Activated CD4-positive, alpha-beta T cell treated with anti-CD3 and anti-CD28 coated beads for 1 hour (primary cell): ENCODE results near the gene FARP1.

ENCODE experiments used
- DNase-seq: peaks from one replicate; pipeline ENCODE4 v3.0.0-alpha.2; 2020

Gene FARP1

DNA sequence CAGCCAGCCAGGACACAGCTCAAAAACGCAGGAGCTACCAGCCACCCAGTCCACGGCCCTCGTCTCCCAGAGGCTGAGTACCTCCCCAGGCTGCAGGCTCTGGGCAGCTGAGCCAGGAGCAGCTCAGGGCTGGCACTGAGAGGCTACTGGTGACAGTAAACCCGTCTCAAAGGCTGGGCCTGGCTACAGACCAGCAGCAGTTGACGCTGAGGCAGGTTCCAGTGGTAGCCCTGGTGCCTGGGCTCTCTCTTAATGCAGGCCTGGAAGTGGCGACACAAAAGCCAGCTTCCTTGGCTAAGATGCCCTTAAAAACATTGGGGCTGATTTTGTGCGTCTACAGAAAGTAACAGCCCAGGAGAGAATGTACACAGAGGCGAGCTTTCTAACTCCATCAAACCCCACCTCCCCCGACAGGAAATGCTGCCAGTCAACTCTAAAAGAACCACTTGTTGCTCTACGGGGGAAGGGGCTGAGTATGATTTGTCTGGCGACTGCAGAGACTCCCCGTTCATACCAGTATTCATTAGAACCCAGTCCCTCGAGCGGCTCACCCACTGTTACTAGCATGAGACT, 307.7 kb downstream of the FARP1 start:
- no peak for DNase-seq

DNA sequence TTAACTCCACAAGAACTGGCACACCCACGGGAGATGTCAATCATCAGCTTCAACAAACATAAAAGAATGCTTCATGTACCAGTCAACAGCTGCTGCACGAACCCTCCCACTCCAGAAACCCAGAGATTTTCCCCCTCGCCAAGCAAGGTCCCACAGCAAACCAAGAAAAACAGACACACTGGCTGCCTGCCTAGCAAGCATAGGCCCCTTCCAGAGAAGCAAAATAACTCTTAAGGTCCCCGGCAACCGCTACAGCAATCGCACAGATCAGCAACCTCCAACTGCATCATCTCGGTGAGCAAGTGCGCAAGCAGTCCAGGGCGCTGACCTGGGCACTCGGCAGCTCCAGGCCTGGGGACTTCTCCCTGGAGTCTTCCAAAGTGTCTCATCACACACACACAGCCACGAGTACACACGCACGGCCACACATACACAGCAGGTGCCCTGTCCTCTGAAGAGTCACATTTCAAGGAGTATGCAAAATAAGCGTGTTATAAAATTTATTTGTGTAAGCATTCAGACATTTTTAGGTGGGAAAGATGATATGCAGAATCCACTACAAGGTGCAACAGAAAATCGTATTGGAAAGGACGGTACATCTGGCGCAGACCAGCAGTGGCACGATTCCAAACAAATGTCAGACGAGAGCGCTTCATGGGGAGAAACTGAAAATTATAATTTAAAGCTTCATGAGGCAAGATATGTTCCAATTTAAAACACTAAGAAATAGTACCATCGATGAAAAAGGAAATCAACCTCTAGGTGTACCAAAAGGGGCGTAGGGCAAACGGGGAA, 309.0 kb downstream of the FARP1 start:
- no peak for DNase-seq

DNA sequence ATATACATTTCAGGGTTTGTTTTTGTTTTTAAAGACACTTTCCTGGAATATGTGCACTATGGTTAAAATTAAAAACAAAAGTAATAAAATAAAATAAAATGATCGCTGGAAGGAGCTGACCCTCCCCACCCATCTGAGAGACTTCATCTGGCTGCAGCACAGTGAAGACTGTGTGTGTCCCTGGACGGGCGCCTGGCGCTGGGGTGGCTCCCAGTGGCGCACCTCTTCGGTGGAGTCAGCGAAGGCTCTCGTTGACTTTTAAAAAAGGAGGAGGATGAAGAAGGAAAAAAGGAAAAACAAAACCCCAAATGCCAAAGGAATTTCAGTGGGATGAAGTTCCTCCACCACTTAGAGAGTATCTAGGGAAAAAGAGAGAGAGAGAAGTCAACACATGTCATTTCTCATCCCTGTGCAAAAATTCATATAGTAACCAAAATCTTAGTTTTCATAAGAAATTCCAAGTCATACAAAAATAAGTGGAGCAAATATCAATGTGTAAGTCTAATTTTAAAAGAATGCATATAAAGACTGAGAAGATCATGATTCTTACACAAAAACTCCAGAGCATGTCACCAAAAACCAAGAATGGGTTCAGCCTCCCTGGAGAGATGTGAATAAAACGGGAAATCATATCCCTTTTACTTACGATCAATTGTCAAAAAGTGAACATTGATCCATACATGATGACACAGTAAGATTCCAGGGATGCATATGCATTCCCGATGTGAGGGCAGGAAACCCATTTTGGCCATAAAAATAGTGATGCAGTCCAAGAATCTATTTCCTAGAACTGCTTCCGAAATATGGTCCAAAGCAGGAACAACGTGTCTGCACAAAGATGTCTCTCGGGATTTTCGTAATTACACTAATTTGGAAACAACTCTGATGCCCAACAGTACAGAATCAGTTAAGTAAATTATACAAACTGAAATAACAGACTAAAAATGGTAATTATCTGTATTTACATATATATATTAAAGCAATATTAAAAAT, 310.3 kb downstream of the FARP1 start:
- DNase-seq, result no peak

DNA sequence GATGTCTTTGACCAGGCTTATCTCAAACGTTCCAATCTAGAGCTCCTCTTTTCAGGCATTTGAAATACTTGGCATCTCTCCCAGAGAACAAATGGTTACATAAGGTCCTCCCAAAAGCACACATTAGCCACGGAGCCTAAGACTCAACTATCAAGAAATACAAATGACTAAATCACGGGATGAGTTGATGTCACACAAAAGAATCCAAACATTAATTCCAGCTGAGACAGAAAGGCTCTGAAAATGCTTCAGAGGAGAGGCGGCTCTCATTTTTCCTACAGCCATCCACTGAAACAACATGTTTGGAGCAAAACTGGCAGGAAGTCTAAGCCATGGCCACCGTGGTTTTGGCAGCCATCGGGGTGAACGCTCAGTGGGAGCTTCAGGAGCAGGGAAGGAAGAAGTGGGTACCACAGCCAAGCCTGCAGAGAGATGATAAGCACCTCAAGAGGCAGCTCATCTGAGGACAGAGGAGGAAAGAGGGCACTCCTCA, 311.5 kb downstream of the FARP1 start:
- DNase-seq, result no peak

DNA sequence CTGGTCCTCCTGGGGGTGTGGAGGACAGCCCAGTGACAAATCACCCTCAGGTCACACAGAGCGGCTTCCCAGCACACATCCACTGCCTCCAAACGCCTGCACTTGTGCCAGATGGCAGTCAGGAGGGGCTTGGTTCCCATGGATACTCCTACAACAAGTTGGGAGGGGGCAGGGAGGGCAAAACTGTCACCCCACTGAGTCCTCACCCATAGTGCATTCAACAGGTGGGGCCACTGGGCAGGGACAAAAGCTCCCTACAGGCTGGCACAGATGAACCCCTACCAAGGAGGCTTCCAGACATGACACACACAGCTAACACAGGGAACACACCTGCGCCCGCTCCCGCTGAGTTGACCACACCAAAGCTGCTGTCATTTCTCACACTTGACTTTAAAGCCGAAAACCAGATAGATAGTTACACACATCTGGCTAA, 313.5 kb downstream of the FARP1 start:
- no peak for DNase-seq

DNA sequence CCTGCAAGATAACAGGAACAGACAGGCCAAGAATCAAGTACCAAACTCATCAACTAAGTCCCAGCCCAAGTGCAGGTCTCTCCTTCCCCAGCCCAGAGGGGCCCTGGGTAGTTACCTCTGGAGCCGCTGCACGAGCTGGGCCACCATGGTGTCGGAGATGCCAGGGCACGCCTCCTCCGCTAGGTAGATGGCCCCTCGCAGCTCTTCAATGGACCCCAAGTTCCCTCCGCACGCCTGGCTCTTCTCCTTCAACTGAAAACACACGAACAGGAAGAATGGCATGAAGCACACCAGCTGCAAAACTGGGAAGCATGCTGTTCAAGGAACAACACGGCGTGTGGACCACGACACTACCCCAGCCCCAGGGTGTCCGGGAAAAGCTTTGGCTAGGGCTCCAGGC, 314.2 kb downstream of the FARP1 start:
- DNase-seq, result no peak

DNA sequence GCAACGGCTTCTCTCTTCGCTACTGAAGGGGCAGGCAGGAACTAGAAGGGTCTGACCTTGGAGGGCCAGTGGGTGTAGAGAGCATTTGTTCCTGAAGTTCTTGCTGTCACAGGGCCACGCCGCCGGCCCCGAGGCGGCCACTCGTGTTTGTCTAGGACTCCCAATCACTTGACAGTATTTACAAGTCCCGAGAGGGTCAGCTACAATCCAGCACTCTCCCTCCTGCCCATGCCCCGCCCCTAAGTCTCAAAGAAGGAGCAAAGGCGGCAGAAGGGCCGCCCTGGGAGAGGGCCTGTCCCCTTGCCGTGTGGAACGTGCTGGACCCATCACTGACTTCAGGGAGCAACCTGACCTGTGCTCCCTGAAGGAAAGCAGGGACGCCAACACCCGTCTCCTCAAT, 315.5 kb downstream of the FARP1 start:
- no peak for DNase-seq

DNA sequence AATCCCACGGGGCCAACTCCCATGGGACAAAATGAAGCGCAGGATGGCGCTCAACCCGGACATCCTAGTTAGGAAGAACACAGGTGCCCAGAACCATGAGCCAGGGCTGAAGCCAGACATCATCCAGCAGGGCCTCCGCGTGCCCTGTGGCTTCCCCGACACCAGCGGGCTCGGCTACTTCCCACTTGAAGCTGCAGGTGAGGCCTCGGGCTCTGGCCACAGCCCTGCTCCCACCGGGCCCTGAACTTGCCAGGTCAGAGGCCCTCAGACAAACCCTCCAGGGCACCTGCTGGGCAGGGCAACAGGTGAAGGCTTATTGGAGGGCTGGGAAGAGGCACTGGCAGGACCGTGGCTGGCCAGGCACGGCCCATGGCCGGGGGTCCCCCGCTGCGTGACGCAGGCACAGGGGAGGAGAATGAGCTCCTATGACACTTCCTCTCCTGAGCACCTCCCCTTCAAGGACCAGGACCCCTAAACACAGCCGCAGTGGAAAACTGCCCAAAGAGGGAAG, 316.3 kb downstream of the FARP1 start:
- DNase-seq, result no peak

DNA sequence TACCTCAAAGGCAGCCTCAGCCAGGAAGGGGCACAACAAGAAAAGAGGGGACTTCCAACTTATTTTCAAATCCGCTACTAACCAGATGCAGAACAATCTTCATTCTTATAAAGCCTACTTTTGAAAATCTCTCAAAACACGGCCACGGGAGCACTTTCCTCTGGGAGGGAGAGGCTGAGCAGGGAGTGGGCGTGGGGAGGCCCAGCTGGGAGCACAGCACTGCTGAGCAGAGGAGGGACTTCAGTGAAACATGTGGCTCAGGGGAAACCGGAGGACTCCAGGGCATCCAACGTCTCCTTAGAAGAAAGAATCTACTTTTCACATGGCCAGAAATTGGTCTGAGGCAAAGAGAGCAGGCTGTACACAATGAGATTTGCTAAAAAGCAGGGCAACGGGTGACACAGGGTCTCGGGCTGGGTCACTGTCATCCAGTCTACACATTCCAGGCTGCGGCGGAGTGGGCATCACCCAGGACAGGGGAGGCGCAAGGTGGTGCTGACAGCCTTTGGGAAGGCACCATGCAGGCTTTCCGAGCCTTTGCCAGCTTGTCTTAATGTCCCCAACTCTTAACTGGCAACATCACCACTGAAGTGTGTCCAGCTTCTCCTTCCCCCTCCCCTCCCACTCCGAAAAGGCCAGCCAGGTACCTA, 317.0 kb downstream of the FARP1 start:
- no peak for DNase-seq

DNA sequence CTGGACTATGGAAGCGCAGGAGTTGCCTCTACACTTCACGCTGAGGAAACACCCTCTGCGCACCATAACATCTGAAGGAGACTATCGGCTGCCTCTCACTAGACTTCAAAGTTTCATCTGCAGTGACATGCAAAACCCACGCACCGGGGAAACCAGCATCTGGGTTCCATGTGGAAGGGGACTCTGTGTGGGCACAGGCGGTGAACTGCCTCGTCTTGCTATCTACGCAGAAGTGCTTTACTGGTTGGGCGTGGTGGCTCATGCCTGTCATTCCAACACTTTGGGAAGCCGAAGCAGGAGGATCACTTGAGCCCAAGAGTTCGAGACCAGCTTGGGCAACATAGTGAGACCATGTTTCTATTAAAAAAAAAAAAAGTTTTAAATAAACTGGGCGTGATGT, 317.6 kb downstream of the FARP1 start:
- DNase-seq, result no peak

DNA sequence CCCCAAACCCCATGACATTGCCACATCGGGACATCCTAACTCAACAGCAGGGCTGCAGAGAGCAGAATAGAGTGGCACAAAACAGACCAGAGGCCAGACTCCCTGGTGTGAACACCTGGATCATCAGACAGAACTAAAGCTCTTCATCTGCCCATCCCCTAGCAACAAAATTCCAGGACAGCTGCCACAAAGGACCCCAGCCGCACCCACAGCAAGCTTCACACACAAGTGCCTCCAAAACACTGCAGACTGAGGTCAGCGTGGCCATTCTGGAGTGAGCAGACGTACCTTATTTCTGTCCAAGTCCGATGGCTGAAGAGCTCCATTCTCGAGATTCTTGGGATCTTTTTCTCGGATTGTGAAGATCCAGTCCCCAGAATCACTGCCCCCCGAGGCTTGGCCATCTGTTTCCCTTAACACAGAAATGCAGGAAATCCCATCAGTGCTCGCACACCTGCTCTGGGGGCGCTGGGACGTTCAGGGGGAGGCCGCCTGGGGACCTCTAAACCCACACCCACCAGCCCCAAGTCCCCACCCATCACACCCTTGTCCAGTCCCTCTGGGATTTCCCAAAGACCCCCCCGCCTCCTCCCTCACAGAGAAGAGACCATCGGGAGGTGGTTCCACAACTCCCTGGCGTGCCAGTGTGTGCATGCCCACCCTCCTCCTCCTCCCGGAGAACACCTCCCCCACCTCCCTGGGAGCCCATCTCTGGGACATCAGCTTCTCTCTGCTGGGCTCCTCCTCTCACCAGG, 318.8 kb downstream of the FARP1 start:
- DNase-seq, result no peak

DNA sequence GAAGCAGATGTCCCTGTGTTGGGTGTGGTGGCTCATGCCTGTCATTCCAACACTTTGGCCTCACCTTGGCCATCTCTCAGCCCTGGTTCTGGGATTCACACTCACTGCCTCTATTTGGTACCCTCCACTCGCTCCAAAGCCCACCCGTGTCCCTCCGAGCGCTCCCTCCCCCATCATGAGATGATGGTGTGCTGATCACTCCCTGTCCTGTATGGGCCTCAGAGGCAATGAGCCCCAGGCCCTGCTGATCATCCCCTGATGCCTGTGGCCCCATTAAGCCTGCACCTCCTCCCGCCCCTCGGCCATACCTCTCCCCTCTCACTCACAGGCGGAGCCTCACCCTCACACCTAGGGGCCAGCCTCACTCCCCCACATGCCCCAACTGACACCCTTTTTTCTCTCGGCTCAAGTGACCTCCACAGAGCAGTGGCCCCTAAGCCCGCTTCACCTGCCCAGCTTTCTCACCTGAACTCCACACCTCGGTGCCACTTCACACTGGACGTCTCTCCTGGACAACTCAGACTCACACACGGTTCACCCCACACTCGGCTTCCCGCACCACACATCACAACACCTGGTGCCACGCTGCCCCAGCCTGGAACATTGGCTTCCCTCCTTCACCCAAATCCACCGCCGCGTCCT, 319.5 kb downstream of the FARP1 start:
- DNase-seq, result no peak

DNA sequence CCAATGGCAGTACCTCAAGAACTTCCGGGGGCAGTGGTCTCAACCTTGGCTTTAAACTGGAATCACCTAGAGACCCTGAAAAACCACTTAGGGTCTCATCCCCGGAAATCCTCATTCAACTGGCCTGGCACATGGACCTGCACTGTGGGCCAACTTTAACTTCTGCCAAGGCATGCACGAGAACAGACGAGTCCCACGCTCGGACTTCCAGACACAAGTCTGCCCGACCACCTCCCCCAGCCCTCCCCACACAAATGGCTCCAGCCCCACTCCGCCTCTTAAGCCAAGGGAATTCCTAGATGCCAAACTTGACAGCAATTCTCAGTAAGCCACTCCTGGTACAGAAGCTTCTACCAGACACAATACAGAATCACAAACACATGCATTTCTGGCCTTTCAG, 320.1 kb downstream of the FARP1 start:
- DNase-seq, result no peak

DNA sequence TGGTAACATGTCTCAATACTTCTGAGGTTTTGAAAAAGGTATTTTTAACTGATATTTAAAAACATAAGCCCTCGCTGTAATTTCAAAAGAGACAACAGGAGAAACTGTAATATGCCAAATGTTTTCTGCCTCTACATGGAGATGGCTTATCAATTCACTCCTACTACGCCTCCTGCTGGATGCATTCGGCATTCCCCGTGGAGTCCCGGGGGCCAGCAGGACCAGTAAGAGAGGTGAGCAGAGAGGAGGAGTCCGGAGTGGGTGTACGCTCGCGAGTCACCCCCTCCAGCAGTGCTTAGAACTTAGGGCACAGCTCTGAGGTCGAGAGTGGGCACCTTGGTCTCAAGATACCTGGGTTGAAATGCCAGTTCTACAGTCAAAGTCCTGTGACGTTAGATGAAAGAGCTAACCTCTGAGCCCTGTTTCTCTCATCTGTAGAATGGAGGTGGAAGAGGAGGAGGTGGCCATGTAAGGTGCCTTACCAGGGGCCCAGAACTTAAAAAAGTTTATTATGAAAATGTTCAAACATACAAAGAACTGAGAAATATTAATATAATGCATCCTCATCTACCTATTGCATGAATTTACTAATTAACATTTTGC, 323.8 kb downstream of the FARP1 start:
- DNase-seq, result no peak

DNA sequence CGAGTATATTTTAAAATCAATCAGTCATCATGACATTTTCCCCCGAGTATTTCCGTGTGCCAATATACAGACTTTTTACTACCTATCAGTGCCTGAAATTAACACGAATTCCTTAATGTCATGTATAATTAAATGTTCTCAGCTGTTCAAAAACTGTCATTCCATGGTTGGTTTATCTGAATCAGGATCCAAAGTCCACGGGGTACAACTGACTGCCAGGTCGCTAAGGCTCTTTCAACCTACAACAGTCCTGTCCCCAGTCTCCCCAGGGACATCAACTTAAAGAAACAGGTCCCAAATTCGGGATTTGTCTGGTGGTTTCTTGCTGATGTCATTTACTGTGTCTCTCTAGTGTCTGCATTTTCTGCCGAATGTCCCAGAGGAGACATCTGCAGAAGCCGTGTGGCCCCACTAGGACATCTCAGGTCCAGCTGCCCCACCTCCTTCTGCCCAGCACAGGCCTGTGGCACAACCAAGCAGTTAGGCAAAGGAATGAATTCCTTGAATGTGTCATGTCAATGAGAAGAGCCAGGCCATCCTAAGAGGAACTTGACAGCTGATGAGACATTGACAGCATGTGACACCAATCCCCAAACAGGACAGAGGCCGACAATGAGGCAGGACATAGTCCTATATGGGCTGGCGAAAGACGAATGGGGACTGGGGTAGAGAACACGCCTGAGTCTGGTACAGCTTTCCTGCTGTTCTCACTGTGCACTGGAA, 324.5 kb downstream of the FARP1 start:
- no peak for DNase-seq

DNA sequence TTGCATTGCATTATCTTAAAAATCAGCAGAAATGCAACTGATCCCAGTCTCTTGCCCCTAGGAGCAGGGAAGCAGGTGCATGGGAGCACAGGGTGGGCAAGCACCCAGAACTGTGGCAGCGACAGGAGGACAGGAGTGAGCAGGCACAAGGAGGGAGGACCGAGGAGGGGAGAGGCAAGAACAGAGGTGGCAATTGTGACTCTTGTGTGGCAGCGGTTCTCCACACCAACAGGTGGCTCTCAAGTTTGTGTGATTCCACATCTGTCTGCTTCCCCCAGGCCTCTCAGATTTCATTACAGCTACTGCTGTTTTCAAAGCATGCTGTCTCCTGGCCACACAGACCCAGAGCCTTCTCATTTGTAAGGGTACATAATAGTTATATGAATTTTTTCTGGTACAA, 325.5 kb downstream of the FARP1 start:
- no peak for DNase-seq

DNA sequence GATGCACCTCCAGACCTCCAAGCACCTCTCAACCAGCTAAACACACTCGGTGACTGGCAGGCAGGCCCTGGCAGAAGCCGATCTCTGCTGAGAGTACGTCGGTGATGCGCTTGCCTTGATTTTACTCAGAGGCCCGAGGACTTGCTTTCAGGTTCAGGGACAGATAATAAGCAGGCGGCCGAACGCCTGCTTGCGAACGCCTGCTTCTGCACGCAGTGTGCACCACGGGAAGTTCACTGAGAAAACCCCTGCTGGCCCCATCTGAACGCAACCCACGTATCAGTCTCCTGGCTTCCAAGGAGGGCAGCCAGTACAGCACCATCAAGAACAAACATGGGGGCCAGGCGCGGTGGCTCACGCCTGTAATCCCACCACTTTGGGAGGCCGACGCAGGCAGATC, 326.0 kb downstream of the FARP1 start:
- DNase-seq, result no peak

DNA sequence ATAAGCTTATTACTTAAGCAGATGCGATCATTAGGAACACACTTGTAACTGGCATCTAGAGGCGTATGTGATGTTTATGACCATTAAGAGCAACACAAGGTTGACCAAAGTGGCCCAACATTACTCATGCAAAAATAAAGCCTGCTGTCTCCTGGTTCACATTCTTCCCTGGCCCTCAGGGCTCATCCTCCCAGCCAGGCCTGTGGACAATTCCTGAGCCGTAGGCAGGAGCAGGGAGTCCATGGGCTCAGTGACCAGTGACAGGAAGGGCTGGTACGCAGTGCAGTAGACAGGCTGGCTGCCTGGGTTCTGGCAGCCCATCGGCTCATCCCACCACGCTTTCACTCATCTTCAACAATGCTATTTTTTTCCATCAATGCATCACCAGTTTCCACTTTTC, 328.0 kb downstream of the FARP1 start:
- DNase-seq, result no peak

DNA sequence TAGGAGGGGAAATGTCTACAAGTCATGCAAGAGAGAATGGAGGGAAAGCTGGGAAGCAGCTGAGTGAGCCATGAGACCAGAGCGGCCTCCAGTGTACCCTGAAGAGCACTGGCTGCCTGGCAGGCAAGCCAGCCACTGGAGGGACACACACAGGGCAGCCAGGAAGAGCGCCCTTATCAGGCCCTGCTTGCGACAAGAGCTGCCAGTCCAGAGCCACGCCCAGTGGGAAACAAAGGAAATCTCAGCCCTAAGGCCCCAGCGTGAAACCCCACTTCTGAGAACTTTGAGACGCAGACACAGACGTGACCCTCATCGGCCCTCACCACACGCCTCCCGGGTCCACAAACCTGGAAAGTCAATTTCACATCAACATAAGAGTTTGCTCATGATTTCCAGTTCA, 329.0 kb downstream of the FARP1 start:
- no peak for DNase-seq

DNA sequence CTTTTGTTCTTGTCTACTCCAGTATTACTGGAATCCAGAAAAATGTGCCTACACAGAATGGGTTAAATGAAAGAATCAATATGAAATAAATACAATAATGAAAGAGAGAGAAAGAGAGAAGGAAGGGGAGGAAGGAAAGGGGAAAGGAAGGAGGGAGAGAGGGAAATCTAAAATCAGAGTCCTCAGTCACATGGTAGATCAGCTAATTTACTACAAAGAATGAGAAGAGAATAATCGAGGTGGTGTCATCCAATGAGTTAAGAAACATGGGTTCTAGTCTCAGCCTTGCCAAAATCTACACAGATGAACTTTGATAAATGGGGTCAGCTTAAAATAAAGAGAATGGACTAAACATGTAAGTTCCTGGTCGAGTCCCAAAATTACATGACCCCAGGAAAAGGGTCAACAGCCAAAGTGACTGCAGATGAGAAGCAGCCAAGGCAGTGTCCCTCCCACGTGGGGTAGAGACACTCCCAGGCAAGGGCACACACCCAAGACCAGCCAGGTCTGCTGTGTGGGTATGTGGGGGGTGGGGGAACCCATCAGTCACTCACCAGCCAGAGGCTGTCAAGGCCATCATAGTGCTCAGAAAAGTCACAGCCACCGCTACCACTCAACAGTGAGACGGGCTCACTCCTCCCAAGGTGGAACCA, 330.4 kb downstream of the FARP1 start:
- DNase-seq, result no peak
